Activated CD4-positive, alpha-beta T cell treated with anti-CD3 and anti-CD28 coated beads, Interleukin-2, amount 10 ng/mL, durations not matched to agents 24 days and 14 days (primary cell): Measurements from ENCODE around the gene NIPAL4. TPM values are rescaled to one million over a fixed set of nuclear protein-coding genes. Genes with fewer than 3 reads are reported as not detected.

Source experiments
- DNase-seq: peaks from one replicate; pipeline ENCODE4 v3.0.0; 2022
- H3K27ac Mint-ChIP-seq: one replicate; pipeline ENCODE4 v1.8.0; 2022; ENCODE audit warnings: mild to moderate bottlenecking, mixed read lengths
- H3K27me3 Mint-ChIP-seq: one replicate; pipeline ENCODE4 v1.8.0; 2022; ENCODE audit warnings: mixed read lengths
- H3K36me3 Mint-ChIP-seq: one replicate; pipeline ENCODE4 v1.8.0; 2022; ENCODE audit warnings: low read depth, mild to moderate bottlenecking, mixed read lengths
- H3K4me1 Mint-ChIP-seq: one replicate; pipeline ENCODE4 v1.8.0; 2021; ENCODE audit warnings: mixed read lengths
- H3K4me3 Mint-ChIP-seq: one replicate; pipeline ENCODE4 v1.8.0; 2022; ENCODE audit warnings: mild to moderate bottlenecking, moderate library complexity, mixed read lengths
- H3K9me3 Mint-ChIP-seq: one replicate; pipeline ENCODE4 v1.8.0; 2021; ENCODE audit warnings: mixed read lengths
- intact Hi-C: fragments of 100-400 bp; cut with micrococcal nuclease; formaldehyde crosslinking; loops from one replicate; pipeline ENCODE4 v1.15.1; 2023
- total RNA-seq: library from RNA; stranded (reverse); gene quantifications from 2 replicates; pipeline ENCODE4 v1.2.3, GENCODE V29; 2022

NIPAL4 gene
- total RNA-seq, 1 donor from 2014 or later: 2.7 TPM

GRCh38 chr5:157506981-157507780 is 47.2 kb downstream of the NIPAL4 start:
- Mint-ChIP-seq H3K27ac (peak overlapping the region; percentile 67), H3K27me3 (no peaks in the 10 kb centered on the region), H3K4me3 (no peak overlapping the region), H3K36me3 (peaks cover 85% of the 10 kb centered on the region), H3K4me1 (peaks cover 56% of the 10 kb centered on the region), H3K9me3 (no peaks in the 10 kb centered on the region)
- intact Hi-C loops: no loop called here
- no peak for DNase-seq

- Mint-ChIP-seq H3K27me3 (no peaks in the 10 kb centered on the region), H3K9me3 (no peaks in the 10 kb centered on the region), H3K4me1 (peaks cover 59% of the 10 kb centered on the region), H3K4me3 (no peak overlapping the region), H3K36me3 (peaks cover 87% of the 10 kb centered on the region), H3K27ac (peak overlapping the region; percentile 75)
- DNase-seq: no peak
- intact Hi-C loops: no loop called here
These were observed 49.1 kb downstream of the NIPAL4 start for GRCh38 chr5:157509093-157509492.

GRCh38 chr5:157509587-157509986 is 49.6 kb downstream of the NIPAL4 start:
- no peaks in the 10 kb centered on the region for H3K27me3 Mint-ChIP-seq
- no peak overlapping the region for H3K27ac Mint-ChIP-seq
- no peak for DNase-seq
- no peak overlapping the region for H3K4me3 Mint-ChIP-seq
- H3K9me3 Mint-ChIP-seq: no peaks in the 10 kb centered on the region
- intact Hi-C loops: no loop called here
- H3K4me1 Mint-ChIP-seq: peaks cover 59% of the 10 kb centered on the region
- H3K36me3 Mint-ChIP-seq: peaks cover 83% of the 10 kb centered on the region

- H3K9me3 Mint-ChIP-seq: no peaks in the 10 kb centered on the region
- intact Hi-C loops: no loop called here
- peaks cover 87% of the 10 kb centered on the region for H3K36me3 Mint-ChIP-seq
- no peak overlapping the region for H3K27ac Mint-ChIP-seq
- peaks cover 60% of the 10 kb centered on the region for H3K4me1 Mint-ChIP-seq
- H3K4me3 Mint-ChIP-seq: no peak overlapping the region
- DNase-seq: no peak
- H3K27me3 Mint-ChIP-seq: no peaks in the 10 kb centered on the region
These were observed 50.7 kb downstream of the NIPAL4 start for GRCh38 chr5:157510682-157511081.

- H3K4me3 Mint-ChIP-seq: no peak overlapping the region
- peak; percentile 68 for DNase-seq
- H3K9me3 Mint-ChIP-seq: no peaks in the 10 kb centered on the region
- intact Hi-C loops: no loop called here
- H3K27me3 Mint-ChIP-seq: no peaks in the 10 kb centered on the region
- H3K36me3 Mint-ChIP-seq: peaks cover 83% of the 10 kb centered on the region
- peaks cover 60% of the 10 kb centered on the region for H3K4me1 Mint-ChIP-seq
- H3K27ac Mint-ChIP-seq: peak overlapping the region; percentile 73
These were observed 51.9 kb downstream of the NIPAL4 start for GRCh38 chr5:157511651-157512644.

- Mint-ChIP-seq H3K4me3 (no peak overlapping the region), H3K36me3 (peaks cover 75% of the 10 kb centered on the region), H3K9me3 (no peaks in the 10 kb centered on the region), H3K27me3 (no peaks in the 10 kb centered on the region), H3K27ac (no peak overlapping the region), H3K4me1 (peaks cover 51% of the 10 kb centered on the region)
- intact Hi-C loops: no loop called here
- no peak for DNase-seq
These were observed 53.2 kb downstream of the NIPAL4 start for GRCh38 chr5:157513182-157513581.

- peaks cover 73% of the 10 kb centered on the region for H3K36me3 Mint-ChIP-seq
- DNase-seq: no peak
- H3K4me1 Mint-ChIP-seq: peaks cover 55% of the 10 kb centered on the region
- no peak overlapping the region for H3K4me3 Mint-ChIP-seq
- H3K27ac Mint-ChIP-seq: peak overlapping the region; percentile 1
- H3K27me3 Mint-ChIP-seq: no peaks in the 10 kb centered on the region
- intact Hi-C loops: loop anchor here (5.0 kb wide), 1 partner anchor 202 kb away; no protein-coding TSS in a partner anchor
- no peaks in the 10 kb centered on the region for H3K9me3 Mint-ChIP-seq
These were observed 55.0 kb downstream of the NIPAL4 start for GRCh38 chr5:157514974-157515373.

- H3K36me3 Mint-ChIP-seq: peaks cover 74% of the 10 kb centered on the region
- no peaks in the 10 kb centered on the region for H3K27me3 Mint-ChIP-seq
- peaks cover 61% of the 10 kb centered on the region for H3K4me1 Mint-ChIP-seq
- H3K9me3 Mint-ChIP-seq: no peaks in the 10 kb centered on the region
- intact Hi-C loops: loop anchor here (5.0 kb wide), 1 partner anchor 201 kb away; no protein-coding TSS in a partner anchor
- no peak for DNase-seq
- H3K27ac Mint-ChIP-seq: peak overlapping the region; percentile 68
- H3K4me3 Mint-ChIP-seq: no peak overlapping the region
These were observed 56.0 kb downstream of the NIPAL4 start for GRCh38 chr5:157516006-157516405.

GRCh38 chr5:157516626-157517325 is 56.8 kb downstream of the NIPAL4 start:
- Mint-ChIP-seq H3K9me3 (no peaks in the 10 kb centered on the region), H3K4me1 (peaks cover 64% of the 10 kb centered on the region), H3K4me3 (no peak overlapping the region), H3K36me3 (peaks cover 73% of the 10 kb centered on the region), H3K27me3 (no peaks in the 10 kb centered on the region), H3K27ac (peak overlapping the region; percentile 76)
- intact Hi-C loops: loop anchor here (5.0 kb wide), 1 partner anchor 201 kb away; no protein-coding TSS in a partner anchor
- DNase-seq: no peak

GRCh38 chr5:157518963-157519362 is 59.0 kb downstream of the NIPAL4 start:
- Mint-ChIP-seq H3K27ac (peak overlapping the region; percentile 51), H3K9me3 (no peaks in the 10 kb centered on the region), H3K4me3 (no peak overlapping the region), H3K27me3 (no peaks in the 10 kb centered on the region), H3K4me1 (peaks cover 61% of the 10 kb centered on the region), H3K36me3 (peaks cover 64% of the 10 kb centered on the region)
- intact Hi-C loops: loop anchor here (2.0 to 5.0 kb wide), 2 partner anchors 20 to 198 kb away; no protein-coding TSS in a partner anchor
- peak; percentile 76 for DNase-seq

GRCh38 chr5:157519579-157520253 is 59.7 kb downstream of the NIPAL4 start:
- Mint-ChIP-seq H3K36me3 (peaks cover 64% of the 10 kb centered on the region), H3K27ac (peak overlapping the region; percentile 41), H3K4me3 (no peak overlapping the region), H3K4me1 (peaks cover 63% of the 10 kb centered on the region), H3K9me3 (no peaks in the 10 kb centered on the region), H3K27me3 (no peaks in the 10 kb centered on the region)
- intact Hi-C loops: loop anchor here (2.0 to 5.0 kb wide), 2 partner anchors 19 to 198 kb away; no protein-coding TSS in a partner anchor
- no peak for DNase-seq

- H3K4me3 Mint-ChIP-seq: no peak overlapping the region
- DNase-seq: no peak
- H3K4me1 Mint-ChIP-seq: peaks cover 61% of the 10 kb centered on the region
- intact Hi-C loops: no loop called here
- H3K27ac Mint-ChIP-seq: peak overlapping the region; percentile 17
- no peaks in the 10 kb centered on the region for H3K9me3 Mint-ChIP-seq
- no peaks in the 10 kb centered on the region for H3K27me3 Mint-ChIP-seq
- H3K36me3 Mint-ChIP-seq: peaks cover 65% of the 10 kb centered on the region
These were observed 61.1 kb downstream of the NIPAL4 start for GRCh38 chr5:157520911-157521703.
